Kidney epithelial cell (primary cell): Measurements from ENCODE around the gene TTC9B. TPM values are rescaled to one million over a fixed set of nuclear protein-coding genes. Genes with fewer than 3 reads are reported as not detected.

Experiments
- DNase-seq: peaks from one replicate; pipeline ENCODE4 v3.0.0-alpha.2; 2010; ENCODE audit warnings: low read depth
- H3K27me3 ChIP-seq: 2 replicates; pipeline ENCODE4 v1.6.0; 2011; ENCODE audit warnings: low read length; ENCODE audit not compliant: control insufficient read depth, insufficient read depth
- H3K36me3 ChIP-seq: 2 replicates; pipeline ENCODE4 v1.5.1; 2011; ENCODE audit warnings: low read length; ENCODE audit not compliant: control insufficient read depth, insufficient read depth
- H3K4me3 ChIP-seq: 2 replicates; pipeline ENCODE4 v1.5.1; 2011; ENCODE audit warnings: low read depth, mild to moderate bottlenecking, control low read depth, low read length
- CTCF ChIP-seq: IDR thresholded peaks from 2 replicates; pipeline ENCODE4 v1.5.1; 2011; ENCODE audit warnings: mild to moderate bottlenecking, moderate library complexity, low read length, control low read depth, inconsistent platforms; ENCODE audit not compliant: insufficient read depth, poor library complexity, severe bottlenecking
- total RNA-seq: library from RNA; depleted of rRNA; stranded (reverse); fragments of >200 nt; gene quantifications from 2 replicates; pipeline ENCODE4 v1.2.3, GENCODE V29; 2015

The TTC9B gene
- total RNA-seq, 1 donor from 2014 or later: not detected

DNA sequence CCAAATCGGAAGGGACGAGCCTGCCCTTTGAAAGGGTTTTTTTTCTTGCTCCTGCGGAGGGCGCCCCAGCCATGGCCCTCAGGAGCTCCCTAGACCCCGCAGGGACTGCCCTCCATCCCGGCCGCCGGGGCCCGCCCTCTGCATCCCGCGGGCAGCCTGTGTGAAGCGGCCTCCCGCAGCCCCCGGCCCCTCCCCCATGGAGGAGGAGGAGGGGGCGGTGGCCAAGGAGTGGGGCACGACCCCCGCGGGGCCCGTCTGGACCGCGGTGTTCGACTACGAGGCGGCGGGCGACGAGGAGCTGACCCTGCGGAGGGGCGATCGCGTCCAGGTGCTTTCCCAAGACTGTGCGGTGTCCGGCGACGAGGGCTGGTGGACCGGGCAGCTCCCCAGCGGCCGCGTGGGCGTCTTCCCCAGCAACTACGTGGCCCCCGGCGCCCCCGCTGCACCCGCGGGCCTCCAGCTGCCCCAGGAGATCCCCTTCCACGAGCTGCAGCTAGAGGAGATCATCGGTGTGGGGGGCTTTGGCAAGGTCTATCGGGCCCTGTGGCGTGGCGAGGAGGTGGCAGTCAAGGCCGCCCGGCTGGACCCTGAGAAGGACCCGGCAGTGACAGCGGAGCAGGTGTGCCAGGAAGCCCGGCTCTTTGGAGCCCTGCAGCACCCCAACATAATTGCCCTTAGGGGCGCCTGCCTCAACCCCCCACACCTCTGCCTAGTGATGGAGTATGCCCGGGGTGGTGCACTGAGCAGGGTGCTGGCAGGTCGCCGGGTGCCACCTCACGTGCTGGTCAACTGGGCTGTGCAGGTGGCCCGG, 26.1 kb downstream of the TTC9B start:
- peak overlapping the region; percentile 72 for H3K4me3 ChIP-seq
- no peak for DNase-seq
- TF ChIP-seq CTCF: peak; percentile 11
- no peaks in the 10 kb centered on the region for H3K36me3 ChIP-seq
- no peaks in the 10 kb centered on the region for H3K27me3 ChIP-seq

GRCh38 chr19:40190891-40191835, 27.0 kb downstream of the TTC9B start, which contains the start of gene MAP3K10:
MAP3K10 (plus strand) TSS chr19:40191426; CDS start chr19:40192032, 606 bp downstream.
- DNase-seq: no peak
- H3K36me3 ChIP-seq: no peaks in the 10 kb centered on the region
- no peaks in the 10 kb centered on the region for H3K27me3 ChIP-seq
- peak within 1 kb of the TSS; percentile 72 for H3K4me3 ChIP-seq
- TF ChIP-seq CTCF: no peak

GRCh38 chr19:40184273-40184672, 33.9 kb downstream of the TTC9B start:
- TF ChIP-seq CTCF: no peak
- Histone ChIP-seq H3K27me3 (no peaks in the 10 kb centered on the region), H3K36me3 (no peaks in the 10 kb centered on the region), H3K4me3 (no peak overlapping the region)
- DNase-seq: no peak

DNA sequence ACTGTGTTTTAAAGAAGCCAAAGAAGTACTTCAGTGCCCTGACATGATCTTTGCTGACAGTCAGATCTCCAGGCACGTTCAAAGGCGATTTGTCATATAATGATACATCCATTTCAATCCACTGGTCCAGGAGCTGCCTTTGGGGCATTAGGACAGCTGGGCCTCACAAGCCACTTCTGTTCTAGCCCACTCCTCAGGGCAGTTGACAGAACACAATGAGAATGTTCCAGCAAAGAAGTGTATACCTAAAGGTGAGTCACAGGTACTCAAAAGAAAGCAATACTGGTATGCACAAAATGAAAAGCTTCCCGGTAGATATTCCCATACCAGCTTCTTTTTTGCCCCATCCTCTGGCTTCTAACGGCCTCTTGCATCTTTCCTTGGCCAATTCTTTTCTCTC, 39.4 kb downstream of the TTC9B start:
- no peak for DNase-seq
- no peak overlapping the region for H3K4me3 ChIP-seq
- H3K27me3 ChIP-seq: no peaks in the 10 kb centered on the region
- no peak for TF ChIP-seq CTCF
- no peaks in the 10 kb centered on the region for H3K36me3 ChIP-seq

DNA sequence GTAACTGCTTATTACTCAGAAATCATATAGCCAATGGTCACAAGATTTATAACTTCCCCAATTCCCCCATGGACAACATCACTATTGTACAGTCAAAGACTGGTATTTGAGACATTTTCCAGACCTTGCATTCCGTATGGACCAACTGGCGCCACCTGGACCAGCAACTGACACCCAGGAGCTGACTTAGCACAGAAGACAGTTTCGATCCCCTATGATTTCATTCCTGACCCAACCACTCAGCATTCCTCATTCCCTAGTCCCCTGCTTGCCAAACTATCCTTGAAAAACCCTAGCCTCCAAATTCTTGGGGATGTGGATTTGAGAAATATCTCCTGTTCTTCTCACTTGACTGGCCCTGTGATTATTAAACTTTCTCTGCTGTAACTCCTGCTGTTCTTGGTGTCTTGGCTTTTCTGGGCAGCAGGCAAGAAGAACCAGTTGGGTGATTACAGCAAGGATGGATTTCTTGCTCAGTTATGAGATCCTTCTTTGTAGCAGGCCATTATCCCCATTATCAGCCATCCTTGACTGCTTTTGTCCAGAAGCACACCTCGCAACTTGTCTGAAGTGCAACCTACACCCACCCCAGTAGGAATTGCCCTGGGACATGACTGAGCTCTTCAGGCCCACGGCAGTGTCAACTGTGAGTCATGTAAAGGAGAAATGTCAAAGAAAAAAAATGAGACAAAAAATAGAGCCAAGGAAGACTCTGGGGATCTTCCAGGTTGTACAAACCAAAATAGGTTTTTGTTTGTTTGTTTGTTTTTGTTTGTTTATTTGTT, 40.7 kb downstream of the TTC9B start:
- Histone ChIP-seq H3K27me3 (no peaks in the 10 kb centered on the region), H3K36me3 (no peaks in the 10 kb centered on the region), H3K4me3 (no peak overlapping the region)
- TF ChIP-seq CTCF: no peak
- no peak for DNase-seq
